ENCODE results near the gene DNAH1.

GRCh38 chr3:52395503-52395865 is 79.4 kb downstream of the DNAH1 start:
- TF ChIP-seq CTCF (IDR thresholded peaks at IDR 0.05): no peak
- no peak for TF ChIP-seq EP300 (IDR thresholded peaks at IDR 0.05)
- no peak for TF ChIP-seq POLR2A (IDR thresholded peaks at IDR 0.05)
